Measurements from ENCODE around the gene RIOK1.

DNA sequence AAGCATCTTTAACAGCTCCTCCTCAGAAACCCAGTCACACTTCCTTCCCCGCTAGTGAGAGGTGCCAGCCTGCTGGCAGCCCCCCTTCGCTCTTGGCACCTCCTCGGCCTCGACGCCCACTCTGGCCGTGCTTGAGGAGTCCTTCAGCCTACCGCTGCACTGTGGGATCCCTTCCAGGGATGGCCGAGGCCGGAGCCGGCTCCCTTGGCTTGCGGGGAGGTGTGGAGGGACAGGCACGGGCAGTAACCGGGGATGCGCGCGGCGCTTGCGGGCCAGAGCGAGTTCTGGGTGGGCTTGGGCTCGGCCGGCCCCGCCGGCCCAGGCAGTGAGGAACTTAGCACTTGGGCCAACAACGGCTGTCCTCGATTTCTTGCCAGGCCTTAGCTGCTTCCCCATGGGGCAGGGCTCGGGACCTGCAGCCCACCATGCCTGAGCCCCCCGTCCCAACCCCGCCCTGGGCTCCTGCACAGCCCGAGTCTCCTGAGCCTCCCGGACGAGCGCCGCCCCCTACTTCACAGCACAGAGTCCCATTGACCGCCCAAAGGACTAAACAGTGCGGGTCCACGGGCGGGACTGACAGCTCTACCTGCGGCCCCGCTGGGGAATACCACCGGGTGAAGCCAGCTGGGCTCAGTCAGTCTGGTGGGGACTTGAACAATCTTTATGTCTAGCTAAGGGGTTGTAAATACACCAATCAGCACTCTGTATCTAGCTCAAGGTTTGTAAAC, 51.6 kb downstream of the RIOK1 start:
- TF ChIP-seq, protein P1, sequence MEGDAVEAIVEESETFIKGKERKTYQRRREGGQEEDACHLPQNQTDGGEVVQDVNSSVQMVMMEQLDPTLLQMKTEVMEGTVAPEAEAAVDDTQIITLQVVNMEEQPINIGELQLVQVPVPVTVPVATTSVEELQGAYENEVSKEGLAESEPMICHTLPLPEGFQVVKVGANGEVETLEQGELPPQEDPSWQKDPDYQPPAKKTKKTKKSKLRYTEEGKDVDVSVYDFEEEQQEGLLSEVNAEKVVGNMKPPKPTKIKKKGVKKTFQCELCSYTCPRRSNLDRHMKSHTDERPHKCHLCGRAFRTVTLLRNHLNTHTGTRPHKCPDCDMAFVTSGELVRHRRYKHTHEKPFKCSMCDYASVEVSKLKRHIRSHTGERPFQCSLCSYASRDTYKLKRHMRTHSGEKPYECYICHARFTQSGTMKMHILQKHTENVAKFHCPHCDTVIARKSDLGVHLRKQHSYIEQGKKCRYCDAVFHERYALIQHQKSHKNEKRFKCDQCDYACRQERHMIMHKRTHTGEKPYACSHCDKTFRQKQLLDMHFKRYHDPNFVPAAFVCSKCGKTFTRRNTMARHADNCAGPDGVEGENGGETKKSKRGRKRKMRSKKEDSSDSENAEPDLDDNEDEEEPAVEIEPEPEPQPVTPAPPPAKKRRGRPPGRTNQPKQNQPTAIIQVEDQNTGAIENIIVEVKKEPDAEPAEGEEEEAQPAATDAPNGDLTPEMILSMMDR (IDR thresholded peaks at IDR 0.05), result no peak
- TF ChIP-seq POLR2A (IDR thresholded peaks at IDR 0.05), result no peak
